Spleen (tissue), 11 donors: ENCODE results near the gene RCC2. TPM values are rescaled to one million over a fixed set of nuclear protein-coding genes. Genes with fewer than 3 reads are reported as not detected.
"Not testable (repeated sequence)": the region's sequence is repeated elsewhere in the genome, so short reads cannot be mapped to it uniquely, and the experiment has no call there.

ENCODE experiments used
- DNase-seq: peaks from one replicate; pipeline ENCODE4 v3.0.0-alpha.2; 2020
- H3K27ac ChIP-seq, 8 donors: fragments of 200-600 bp; sonication (generic) in 7 of 8; 1 replicate in 4 of 8; 2 replicates in 4 of 8; pipeline versions ENCODE4 v1.5.0 to v1.8.0; 2016 to 2021; ENCODE audit warnings: inconsistent platforms in 4 of 8, mild to moderate bottlenecking in 4 of 8, moderate library complexity in 1 of 8
- H3K27me3 ChIP-seq, 7 donors: fragments of 200-600 bp; sonication (generic) in 6 of 7; replicated peaks in 1 of 7; 1 replicate in 4 of 7; 2 replicates in 3 of 7; pipeline versions ENCODE4 v1.5.0 to v1.8.0; 2016 to 2021; ENCODE audit warnings: inconsistent platforms in 3 of 7, mild to moderate bottlenecking in 1 of 7
- H3K36me3 ChIP-seq, 6 donors: fragments of 200-600 bp; sonication (generic) in 5 of 6; 1 replicate in 4 of 6; 2 replicates in 2 of 6; pipeline versions ENCODE4 v1.5.0 to v1.8.0; 2016 to 2021; ENCODE audit warnings: inconsistent platforms in 2 of 6
- H3K4me1 ChIP-seq, 6 donors: fragments of 200-600 bp; sonication (generic) in 5 of 6; 1 replicate in 3 of 6; 2 replicates in 3 of 6; pipeline versions ENCODE4 v1.5.0 to v1.8.0; 2016 to 2021; ENCODE audit warnings: inconsistent platforms in 3 of 6
- H3K4me3 ChIP-seq, 8 donors: fragments of 200-600 bp; sonication (generic) in 7 of 8; 1 replicate in 4 of 8; 2 replicates in 4 of 8; pipeline versions ENCODE4 v1.5.0 to v1.8.0; 2016 to 2021; ENCODE audit warnings: inconsistent platforms in 4 of 8, mild to moderate bottlenecking in 4 of 8, moderate library complexity in 2 of 8
- H3K9me3 ChIP-seq, 8 donors: fragments of 200-600 bp; sonication (generic) in 7 of 8; 1 replicate in 4 of 8; 2 replicates in 4 of 8; pipeline versions ENCODE4 v1.5.0 to v1.8.0; 2016 to 2021; ENCODE audit warnings: inconsistent platforms in 4 of 8
- CTCF ChIP-seq, 11 experiments: fragments of 200-600 bp in 7 of 11; fragments of 450-650 bp in 4 of 11; sonication (generic) in 4 of 11; IDR thresholded peaks in 8 of 11; conservative IDR thresholded peaks in 3 of 11; 1 replicate in 7 of 11; 2 replicates in 4 of 11; pipeline versions ENCODE4 v1.4.0 to v1.8.0; 2016 to 2021; ENCODE audit warnings: antibody characterized with exemption in 11 of 11, inconsistent platforms in 4 of 11, mild to moderate bottlenecking in 1 of 11
- POLR2A ChIP-seq, 3 donors: fragments of 450-650 bp; IDR thresholded peaks; one replicate each; pipeline ENCODE4 v1.5.1; 2017; ENCODE audit warnings: antibody characterized with exemption in 3 of 3, mild to moderate bottlenecking in 1 of 3
- POLR2AphosphoS5 ChIP-seq, 3 donors: sonication (generic); formaldehyde crosslinking; IDR thresholded peaks; one replicate each; pipeline ENCODE4 v1.5.1; 2017; ENCODE audit warnings: antibody characterized with exemption in 3 of 3
- WGBS, 5 donors: extraction: QIAGEN DNeasy Blood & Tissue Kit in 3 of 5; methylation state at CpG; one replicate each; pipeline versions ENCODE4 v1.1.5 to v1.1.7; 2013 to 2018; 5-methylcytosine and 5-hydroxymethylcytosine counted together
- intact Hi-C: fragments of 100-400 bp; cut with DNase I; formaldehyde crosslinking; loops from one replicate; pipeline ENCODE4 v1.15.0; 2023; ENCODE audit warnings: low total_unique reads
- polyA plus RNA-seq, 3 donors: library from polyadenylated mRNA; stranded (reverse); fragments of 200-250 nt; gene quantifications; one replicate each; pipeline ENCODE4 v1.2.1, GENCODE V29; 2013
- total RNA-seq, 7 donors: library from RNA; depleted of rRNA in 3 of 7; stranded (reverse); fragments of >200 nt in 3 of 7; fragmentation: NEBNext Ultra II Directional in 4 of 7; extraction: Animal tissue kit (Norgen Biotek cat#: 25700) in 4 of 7; gene quantifications; one replicate each; pipeline versions ENCODE4 v1.1.0 to v1.2.1, GENCODE V29; 2016 to 2021
- donor health status: healthy with polysubstance abuse.
- donor health status: DM: no; HTN: no; CAD: no; lungs with moderate emphysema.
- donor health status: DM: no; HTN: no; CAD: no.
- donor health status: Bipolar disorder and iron deficiency.
- donor health status: healthy.
- donor health status: DM: no; HTN: no; CAD: no.
- donor health status: DM: yes; HTN: yes; CAD: no.

The RCC2 gene
- total and polyA plus RNA-seq, 10 donors = 46.2 to 69.1 (median 56.5) TPM

GRCh38 chr1:17452686-17453085 is 13.2 kb upstream of the RCC2 start:
- Histone ChIP-seq H3K4me1 (no peaks in the 10 kb centered on the region), H3K27me3 (peaks cover 0 to 5% (median 0%) of the 10 kb centered on the region in 7 donors), H3K36me3 (no peaks in the 10 kb centered on the region), H3K4me3 (no peak overlapping the region), H3K9me3 (no peaks in the 10 kb centered on the region), H3K27ac (no peak overlapping the region)
- TF ChIP-seq POLR2A (IDR thresholded peaks at IDR 0.05) = no peak
- no peak for TF ChIP-seq CTCF (IDR thresholded peaks at IDR 0.05 in 8 of 11, conservative IDR thresholded peaks at IDR 0.05 in 3 of 11)
- no peak for TF ChIP-seq POLR2AphosphoS5 (IDR thresholded peaks at IDR 0.05)
- WGBS, 5 donors = 70 to 91% (median 79%) methylated on average over 4 of the region's 4 CpGs
- DNase-seq = no peak
- intact Hi-C loops = no loop called here

- H3K4me3 ChIP-seq, H3K4me1 ChIP-seq, H3K27me3 ChIP-seq, DNase-seq, H3K36me3 ChIP-seq, H3K9me3 ChIP-seq, H3K27ac ChIP-seq, intact Hi-C loops: not testable (repeated sequence)
- WGBS, 5 donors = 65 to 79% (median 68%) methylated on average over 10 of the region's 10 CpGs
These were observed 12.7 kb upstream of the RCC2 start for GRCh38 chr1:17452203-17452602.

GRCh38 chr1:17451731-17452130 is 12.3 kb upstream of the RCC2 start:
- no peak for DNase-seq
- TF ChIP-seq POLR2A (IDR thresholded peaks at IDR 0.05) (no peak), POLR2AphosphoS5 (IDR thresholded peaks at IDR 0.05) (no peak), CTCF (IDR thresholded peaks at IDR 0.05 in 8 of 11, conservative IDR thresholded peaks at IDR 0.05 in 3 of 11) (no peak)
- Histone ChIP-seq H3K36me3 (no peaks in the 10 kb centered on the region), H3K4me1 (no peaks in the 10 kb centered on the region), H3K27me3 (peaks cover 0 to 5% (median 0%) of the 10 kb centered on the region in 7 donors), H3K4me3 (no peak overlapping the region), H3K27ac (no peak overlapping the region), H3K9me3 (no peaks in the 10 kb centered on the region)
- 76 to 86% (median 79%) methylated on average over 7 of the region's 7 CpGs for WGBS, 5 donors
- intact Hi-C loops = no loop called here

- H3K36me3 ChIP-seq = no peaks in the 10 kb centered on the region
- no peak for DNase-seq
- intact Hi-C loops = no loop called here
These were observed 8.1 kb upstream of the RCC2 start for GRCh38 chr1:17447501-17447992.

More at GRCh38 chr1:17447501-17447992, 8.1 kb upstream of the RCC2 start:
- H3K4me1 ChIP-seq = no peaks in the 10 kb centered on the region
- WGBS, 5 donors = 76 to 89% (median 84%) methylated on average over 12 of the region's 12 CpGs
- no peaks in the 10 kb centered on the region for H3K9me3 ChIP-seq
- H3K27me3 ChIP-seq = peaks cover 0 to 5% (median 0%) of the 10 kb centered on the region in 7 donors
- no peak overlapping the region for H3K4me3 ChIP-seq
- no peak overlapping the region for H3K27ac ChIP-seq
- TF ChIP-seq CTCF (IDR thresholded peaks at IDR 0.05 in 8 of 11, conservative IDR thresholded peaks at IDR 0.05 in 3 of 11) (no peak), POLR2A (IDR thresholded peaks at IDR 0.05) (no peak), POLR2AphosphoS5 (IDR thresholded peaks at IDR 0.05) (no peak)
